HCT116 (cell line): ENCODE data around the gene TAS2R46.

Source experiments
- EZH2 ChIP-seq: fragments of 200-600 bp; sonication (generic); IDR thresholded peaks from 2 replicates; pipeline ENCODE4 v1.6.1; 2017; ENCODE audit warnings: antibody characterized with exemption, mixed run types
- FOSL1 ChIP-seq: IDR thresholded peaks from 2 replicates; pipeline ENCODE4 v1.6.1; 2012; ENCODE audit warnings: low read depth
- POLR2A ChIP-seq: IDR thresholded peaks from 2 replicates; pipeline ENCODE4 v1.7.0; 2011; ENCODE audit warnings: borderline replicate concordance; ENCODE audit not compliant: insufficient read depth, insufficient read length; ENCODE audit errors: extremely low read depth
- POLR2AphosphoS5 ChIP-seq: IDR thresholded peaks from 2 replicates; pipeline ENCODE4 v1.6.1; 2011; ENCODE audit warnings: mild to moderate bottlenecking, low read depth, low read length, moderate library complexity
- RAD21 ChIP-seq: IDR thresholded peaks from 2 replicates; pipeline ENCODE4 v1.6.1; 2012; ENCODE audit warnings: low read depth, mild to moderate bottlenecking
- SRF ChIP-seq: IDR thresholded peaks from 2 replicates; pipeline ENCODE4 v1.6.1; 2012; ENCODE audit warnings: low read depth
- ZNF274 ChIP-seq: fragments of 200-500 bp; sonication (Bioruptor generic); IDR thresholded peaks from 2 replicates; pipeline ENCODE4 v1.6.1; 2014; ENCODE audit warnings: mild to moderate bottlenecking, low read depth, low read length, inconsistent platforms
- TF ChIP-seq, protein P1 (sequence below), 3 experiments: fragments of 200-600 bp in 1 of 3; sonication (generic) in 1 of 3; IDR thresholded peaks in 2 of 3; conservative IDR thresholded peaks in 1 of 3; 2 replicates each; pipeline ENCODE4 v1.5.1; 2012 to 2017; ENCODE audit warnings: low read depth in 2 of 3, low read length in 2 of 3, antibody characterized with exemption in 1 of 3, borderline replicate concordance in 1 of 3, control low read depth in 1 of 3, mild to moderate bottlenecking in 1 of 3, mixed read lengths in 1 of 3, mixed run types in 1 of 3, moderate library complexity in 1 of 3; ENCODE audit not compliant: insufficient read depth in 1 of 3
- TF ChIP-seq, protein P2 (sequence below): IDR thresholded peaks from 2 replicates; pipeline ENCODE4 v1.6.1; 2012; ENCODE audit warnings: low read depth
- TF ChIP-seq, protein P3 (sequence below): IDR thresholded peaks from 2 replicates; pipeline ENCODE4 v1.6.1; 2012

DNA sequence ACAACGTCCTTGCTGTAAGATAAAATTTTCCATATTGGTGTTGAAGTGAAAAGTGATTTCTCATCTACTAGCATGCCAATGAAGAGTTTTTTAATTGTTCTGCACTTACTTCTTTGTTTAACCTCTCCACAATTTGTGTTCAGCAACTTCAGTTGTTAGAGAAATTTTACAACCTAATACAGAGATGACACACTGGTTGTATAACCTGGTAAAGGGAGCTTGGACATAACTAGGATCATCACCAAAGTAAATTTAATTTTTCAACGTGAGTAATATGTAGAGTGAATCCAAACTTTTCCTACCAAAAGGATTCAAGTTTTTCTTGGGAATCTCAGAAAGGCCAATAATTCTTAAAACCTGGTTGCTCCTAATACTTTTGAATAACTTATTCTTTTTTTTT, 43.5 kb upstream of the TAS2R46 start:
- TF ChIP-seq, protein P1, sequence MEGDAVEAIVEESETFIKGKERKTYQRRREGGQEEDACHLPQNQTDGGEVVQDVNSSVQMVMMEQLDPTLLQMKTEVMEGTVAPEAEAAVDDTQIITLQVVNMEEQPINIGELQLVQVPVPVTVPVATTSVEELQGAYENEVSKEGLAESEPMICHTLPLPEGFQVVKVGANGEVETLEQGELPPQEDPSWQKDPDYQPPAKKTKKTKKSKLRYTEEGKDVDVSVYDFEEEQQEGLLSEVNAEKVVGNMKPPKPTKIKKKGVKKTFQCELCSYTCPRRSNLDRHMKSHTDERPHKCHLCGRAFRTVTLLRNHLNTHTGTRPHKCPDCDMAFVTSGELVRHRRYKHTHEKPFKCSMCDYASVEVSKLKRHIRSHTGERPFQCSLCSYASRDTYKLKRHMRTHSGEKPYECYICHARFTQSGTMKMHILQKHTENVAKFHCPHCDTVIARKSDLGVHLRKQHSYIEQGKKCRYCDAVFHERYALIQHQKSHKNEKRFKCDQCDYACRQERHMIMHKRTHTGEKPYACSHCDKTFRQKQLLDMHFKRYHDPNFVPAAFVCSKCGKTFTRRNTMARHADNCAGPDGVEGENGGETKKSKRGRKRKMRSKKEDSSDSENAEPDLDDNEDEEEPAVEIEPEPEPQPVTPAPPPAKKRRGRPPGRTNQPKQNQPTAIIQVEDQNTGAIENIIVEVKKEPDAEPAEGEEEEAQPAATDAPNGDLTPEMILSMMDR (IDR thresholded peaks at IDR 0.05 in 2 of 3, conservative IDR thresholded peaks at IDR 0.05 in 1 of 3; ENCODE audit: borderline replicate concordance in 1 of 3, insufficient read depth in 1 of 3, low read depth in 2 of 3, low read length in 2 of 3) = no peak
- TF ChIP-seq POLR2A (no peak), FOSL1 (no peak), ZNF274 (no peak), POLR2AphosphoS5 (no peak), EZH2 (no peak), RAD21 (no peak), SRF (no peak)
- TF ChIP-seq, protein P2, sequence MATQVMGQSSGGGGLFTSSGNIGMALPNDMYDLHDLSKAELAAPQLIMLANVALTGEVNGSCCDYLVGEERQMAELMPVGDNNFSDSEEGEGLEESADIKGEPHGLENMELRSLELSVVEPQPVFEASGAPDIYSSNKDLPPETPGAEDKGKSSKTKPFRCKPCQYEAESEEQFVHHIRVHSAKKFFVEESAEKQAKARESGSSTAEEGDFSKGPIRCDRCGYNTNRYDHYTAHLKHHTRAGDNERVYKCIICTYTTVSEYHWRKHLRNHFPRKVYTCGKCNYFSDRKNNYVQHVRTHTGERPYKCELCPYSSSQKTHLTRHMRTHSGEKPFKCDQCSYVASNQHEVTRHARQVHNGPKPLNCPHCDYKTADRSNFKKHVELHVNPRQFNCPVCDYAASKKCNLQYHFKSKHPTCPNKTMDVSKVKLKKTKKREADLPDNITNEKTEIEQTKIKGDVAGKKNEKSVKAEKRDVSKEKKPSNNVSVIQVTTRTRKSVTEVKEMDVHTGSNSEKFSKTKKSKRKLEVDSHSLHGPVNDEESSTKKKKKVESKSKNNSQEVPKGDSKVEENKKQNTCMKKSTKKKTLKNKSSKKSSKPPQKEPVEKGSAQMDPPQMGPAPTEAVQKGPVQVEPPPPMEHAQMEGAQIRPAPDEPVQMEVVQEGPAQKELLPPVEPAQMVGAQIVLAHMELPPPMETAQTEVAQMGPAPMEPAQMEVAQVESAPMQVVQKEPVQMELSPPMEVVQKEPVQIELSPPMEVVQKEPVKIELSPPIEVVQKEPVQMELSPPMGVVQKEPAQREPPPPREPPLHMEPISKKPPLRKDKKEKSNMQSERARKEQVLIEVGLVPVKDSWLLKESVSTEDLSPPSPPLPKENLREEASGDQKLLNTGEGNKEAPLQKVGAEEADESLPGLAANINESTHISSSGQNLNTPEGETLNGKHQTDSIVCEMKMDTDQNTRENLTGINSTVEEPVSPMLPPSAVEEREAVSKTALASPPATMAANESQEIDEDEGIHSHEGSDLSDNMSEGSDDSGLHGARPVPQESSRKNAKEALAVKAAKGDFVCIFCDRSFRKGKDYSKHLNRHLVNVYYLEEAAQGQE = no peak
- TF ChIP-seq, protein P3, sequence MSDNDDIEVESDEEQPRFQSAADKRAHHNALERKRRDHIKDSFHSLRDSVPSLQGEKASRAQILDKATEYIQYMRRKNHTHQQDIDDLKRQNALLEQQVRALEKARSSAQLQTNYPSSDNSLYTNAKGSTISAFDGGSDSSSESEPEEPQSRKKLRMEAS = no peak
